ENCODE results near the gene MAP7D1.

- no peak for TF ChIP-seq FOXM1 (IDR thresholded peaks at IDR 0.05; ENCODE audit: borderline replicate concordance)
- no peak for TF ChIP-seq SP1 (IDR thresholded peaks at IDR 0.05)
- no peak for TF ChIP-seq SUZ12 (IDR thresholded peaks at IDR 0.05)
- TF ChIP-seq PKNOX1 (IDR thresholded peaks at IDR 0.05), result peak; percentile 94
- TF ChIP-seq TARDBP (IDR thresholded peaks at IDR 0.05), result no peak
- no peak; the same call in 1 of the 2 replicates for TF ChIP-seq ELF4 (IDR thresholded peaks at IDR 0.05)
- TF ChIP-seq FOXA1 (IDR thresholded peaks at IDR 0.05), result no peak
- no peak; the same call in 1 of the 2 replicates for TF ChIP-seq L3MBTL2 (conservative IDR thresholded peaks at IDR 0.05)
These were observed 68.8 kb downstream of the MAP7D1 start for GRCh38 chr1:36224537-36225282.
